Skin epidermis (tissue), 12 donors: Measurements from ENCODE around the gene SDC4.
"Not testable (repeated sequence)": the region's sequence is repeated elsewhere in the genome, so short reads cannot be mapped to it uniquely, and the experiment has no call there.

Source experiments
- H3K27ac ChIP-seq, 21 experiments: fragments of 200-600 bp; sonication (generic) in 11 of 21; one replicate each; pipeline ENCODE4 v1.5.0; 2020; ENCODE audit warnings: mild to moderate bottlenecking in 3 of 21, inconsistent platforms in 2 of 21, moderate library complexity in 2 of 21
- H3K4me3 ChIP-seq, 7 experiments: fragments of 200-600 bp; sonication (generic) in 2 of 7; one replicate each; pipeline ENCODE4 v1.5.0; 2020; ENCODE audit warnings: inconsistent platforms in 2 of 7, mild to moderate bottlenecking in 2 of 7, moderate library complexity in 1 of 7

The SDC4 gene

DNA sequence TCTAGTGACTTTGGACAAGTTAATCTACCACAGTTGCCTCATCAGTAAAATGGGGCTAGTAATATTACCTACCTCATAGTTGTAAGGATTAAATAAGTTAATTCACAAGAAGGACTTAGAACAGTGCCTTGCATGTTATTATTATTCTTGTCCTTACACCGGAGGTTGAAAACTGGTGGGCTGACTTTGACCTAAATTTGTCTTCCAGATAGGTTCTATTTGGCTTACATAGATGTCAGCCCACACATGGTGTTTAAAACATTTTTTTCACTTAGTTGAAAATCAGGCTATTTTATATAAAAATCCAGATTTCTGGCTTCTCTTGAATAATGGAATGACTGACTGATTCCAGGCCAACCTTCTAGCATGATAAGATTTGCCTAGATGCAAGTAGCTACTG lies 18.0 kb upstream of the SDC4 start:
- Histone ChIP-seq H3K27ac (no peak overlapping the region), H3K4me3 (no peak overlapping the region)

DNA sequence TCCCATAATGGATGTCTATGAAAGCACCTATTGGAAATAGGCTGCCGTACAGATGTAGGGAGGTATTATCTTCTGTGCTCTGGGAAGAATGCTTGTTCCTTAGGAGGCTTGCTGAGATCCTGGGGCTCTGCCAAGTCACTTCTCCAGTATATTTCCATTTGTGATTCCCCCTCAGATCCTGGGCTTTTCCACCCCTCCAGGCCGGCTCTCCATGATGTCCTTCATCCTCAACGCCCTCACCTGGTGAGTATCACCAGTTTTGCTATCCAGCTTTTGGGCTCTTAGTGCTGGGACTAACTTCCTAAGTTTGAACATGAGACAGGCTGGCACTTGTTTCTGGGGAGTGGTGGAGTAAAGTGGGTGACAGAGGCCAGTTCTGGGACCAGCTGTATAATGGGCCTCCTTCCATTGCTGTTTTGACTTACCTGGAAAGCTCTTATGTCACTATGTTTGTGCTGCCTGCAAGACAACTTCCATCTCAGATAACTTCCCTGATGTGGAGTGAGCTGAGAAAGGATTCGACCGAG lies 17.3 kb upstream of the SDC4 start:
- no peak overlapping the region for H3K4me3 ChIP-seq
- H3K27ac ChIP-seq: no peak overlapping the region

DNA sequence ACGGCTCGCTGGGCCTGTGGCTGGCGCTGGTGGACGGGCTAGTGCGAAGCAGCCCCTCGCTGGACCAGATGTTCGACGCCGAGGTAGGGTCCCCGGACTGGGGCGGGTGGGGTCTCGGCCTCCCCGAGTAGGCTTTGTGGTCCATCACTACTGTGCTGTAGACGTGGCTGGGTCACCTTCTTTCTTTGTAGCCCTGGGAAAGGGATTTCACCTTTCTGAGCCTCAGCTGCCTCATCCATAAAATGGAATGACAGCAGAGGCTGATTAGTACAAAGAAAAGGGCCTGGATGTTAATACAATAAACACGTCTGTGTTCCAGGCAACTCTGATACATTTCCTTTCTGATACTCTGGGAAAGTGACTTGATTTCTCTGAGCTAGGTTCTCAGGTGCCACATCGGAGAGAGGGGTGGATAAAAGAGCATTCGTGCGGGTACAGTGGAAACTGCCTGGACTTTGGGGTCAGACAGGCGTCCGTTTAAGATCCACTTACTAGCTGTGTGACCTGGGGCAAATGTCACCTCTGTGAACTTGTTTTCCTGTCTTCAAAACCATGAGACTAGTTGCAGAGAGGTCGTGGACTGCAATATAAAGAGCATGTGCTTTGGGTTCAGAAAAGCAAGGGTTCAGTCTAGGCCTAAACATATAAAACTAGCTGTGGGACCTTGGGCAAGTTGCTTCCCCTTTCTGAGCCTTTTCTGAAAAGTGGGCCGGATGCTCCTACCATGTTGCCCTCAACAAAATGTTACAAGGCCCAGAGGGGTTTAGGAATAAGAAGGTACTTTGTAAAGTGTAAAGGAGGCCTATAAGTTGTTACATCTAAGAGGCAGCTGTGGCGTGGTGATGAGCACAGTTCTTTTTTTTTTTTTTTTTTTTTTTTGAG lies 15.6 kb upstream of the SDC4 start:
- H3K4me3 ChIP-seq: peak overlapping the region; percentile 49 to 83 (median 62)
- H3K27ac ChIP-seq: peak overlapping the region in 20 of 21 experiments; percentile 81 to 99 (median 94)

DNA sequence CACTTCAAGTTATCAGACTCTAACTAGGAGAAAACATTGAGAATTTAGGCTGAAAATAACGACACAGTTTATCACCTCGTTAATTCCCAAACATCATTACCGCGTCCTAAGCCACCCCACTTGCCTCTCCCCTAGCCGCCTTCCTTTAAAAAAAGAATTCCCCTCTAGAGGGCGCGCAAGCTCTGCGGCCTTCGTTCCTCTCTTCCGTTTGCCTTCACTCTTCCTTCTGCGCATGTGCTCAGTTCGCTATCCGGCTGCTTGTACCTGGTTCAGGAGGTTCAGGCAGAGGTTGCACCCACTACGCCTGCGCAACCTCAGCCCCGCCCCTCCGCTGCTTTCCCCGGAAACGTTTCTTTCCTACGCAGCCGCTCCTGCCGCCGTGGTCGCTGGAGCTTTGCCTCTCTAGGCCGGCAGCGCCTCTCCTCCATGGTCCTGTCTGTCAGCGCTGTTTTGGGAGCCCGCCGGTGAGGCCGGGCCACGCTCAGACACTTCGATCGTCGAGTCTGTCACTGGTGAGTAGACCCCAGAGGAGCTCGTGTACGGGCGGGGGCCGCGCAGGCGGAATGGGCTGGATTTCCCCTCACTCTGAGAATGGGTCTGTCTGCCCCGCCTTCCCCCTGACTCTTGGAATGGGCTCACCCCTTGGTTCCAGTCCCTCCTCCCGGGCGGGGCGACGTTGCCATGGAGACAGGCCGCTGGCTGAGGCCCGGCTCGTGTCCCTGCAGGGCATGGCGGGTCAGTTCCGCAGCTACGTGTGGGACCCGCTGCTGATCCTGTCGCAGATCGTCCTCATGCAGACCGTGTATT lies 14.8 kb upstream of the SDC4 start, which contains the start of gene SYS1:
Gene SYS1, plus strand, starts transcription at position 353 of the 807 bp plus-strand sequence. Its CDS starts 376 bp downstream, at position 729.
- peak within 1 kb of the TSS; percentile 49 to 83 (median 62) for H3K4me3 ChIP-seq
- peak within 1 kb of the TSS; percentile 79 to 99 (median 94) for H3K27ac ChIP-seq

DNA sequence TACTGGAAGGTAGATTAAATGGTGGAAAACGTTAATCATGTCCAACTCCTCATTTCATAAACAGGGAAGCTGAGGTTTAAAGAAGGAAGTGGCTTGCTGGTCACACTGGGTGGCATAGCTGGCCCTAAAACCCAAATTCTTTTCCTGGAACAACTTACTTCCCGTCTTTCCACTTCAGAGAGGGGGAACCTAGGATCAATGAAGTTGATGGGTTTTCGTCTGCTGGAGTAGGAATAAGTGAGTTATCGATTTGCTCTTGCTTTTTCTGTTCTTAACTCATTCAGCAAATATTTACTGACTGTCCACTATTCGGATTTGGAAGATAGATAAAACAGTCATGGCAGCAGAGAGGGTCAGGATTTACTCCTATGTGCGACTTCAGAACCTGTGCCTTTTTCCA lies 13.6 kb upstream of the SDC4 start:
- H3K27ac ChIP-seq: peak overlapping the region in 5 of 21 experiments; percentile 26 to 99 (median 65)

DNA sequence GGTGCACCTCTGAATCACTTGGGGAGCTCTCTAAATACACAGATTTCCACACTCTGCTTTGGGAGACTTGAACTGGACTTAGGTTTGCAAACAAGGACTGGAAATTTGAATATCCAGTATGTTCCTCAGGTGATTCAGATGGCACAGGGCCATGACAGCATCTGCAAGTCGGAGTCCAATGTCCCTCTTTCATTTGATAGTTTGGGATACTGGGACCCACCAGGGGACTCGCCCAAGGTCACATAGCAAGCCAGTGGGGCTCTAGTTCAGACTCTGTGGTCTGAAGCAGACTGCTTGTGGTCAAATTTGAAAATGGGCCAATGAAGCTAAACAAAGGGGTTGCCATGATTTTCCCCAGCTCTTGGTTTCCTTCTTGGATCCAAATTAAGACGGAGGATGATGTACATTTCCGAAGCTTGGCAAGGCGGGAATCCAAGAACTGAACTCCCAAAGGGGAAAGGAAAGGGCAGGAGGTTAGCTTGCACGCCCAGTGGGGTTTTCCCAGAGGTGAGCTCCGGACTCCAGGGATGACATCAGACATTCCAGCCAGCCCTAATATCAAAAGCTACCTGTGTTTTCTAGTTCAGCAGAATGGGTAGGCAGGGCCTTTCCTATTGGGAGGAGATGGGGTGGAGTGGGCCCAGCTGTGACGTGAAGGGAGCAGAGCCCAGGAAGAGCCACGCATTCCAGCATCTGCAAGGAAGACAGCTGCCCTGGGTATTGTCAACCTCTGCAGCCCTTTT lies 11.4 kb upstream of the SDC4 start:
- Histone ChIP-seq H3K4me3 (no peak overlapping the region), H3K27ac (peak overlapping the region in 6 of 21 experiments; percentile 3 to 78 (median 54))

More for the DNA sequence above, 13.6 kb upstream of the SDC4 start:
- H3K4me3 ChIP-seq: no peak overlapping the region

DNA sequence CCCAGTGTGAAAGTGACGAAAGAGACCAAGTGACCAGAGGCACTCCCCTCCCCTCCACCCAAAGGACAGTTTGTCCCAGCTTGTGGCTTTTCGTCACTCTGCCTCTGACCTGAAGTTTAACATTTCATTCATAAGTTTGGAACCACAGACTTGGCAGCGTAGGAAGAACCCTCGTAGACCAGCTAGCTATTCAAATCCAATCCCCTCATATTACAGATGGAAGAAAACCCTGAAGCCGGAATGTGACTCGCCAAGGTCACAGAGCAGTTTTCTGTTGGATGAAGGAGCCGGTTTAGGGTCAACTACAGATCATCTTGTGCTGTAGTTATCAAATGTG lies 10.8 kb upstream of the SDC4 start:
- Histone ChIP-seq H3K27ac (peak overlapping the region in 8 of 21 experiments; percentile 24 to 78 (median 58)), H3K4me3 (no peak overlapping the region)

DNA sequence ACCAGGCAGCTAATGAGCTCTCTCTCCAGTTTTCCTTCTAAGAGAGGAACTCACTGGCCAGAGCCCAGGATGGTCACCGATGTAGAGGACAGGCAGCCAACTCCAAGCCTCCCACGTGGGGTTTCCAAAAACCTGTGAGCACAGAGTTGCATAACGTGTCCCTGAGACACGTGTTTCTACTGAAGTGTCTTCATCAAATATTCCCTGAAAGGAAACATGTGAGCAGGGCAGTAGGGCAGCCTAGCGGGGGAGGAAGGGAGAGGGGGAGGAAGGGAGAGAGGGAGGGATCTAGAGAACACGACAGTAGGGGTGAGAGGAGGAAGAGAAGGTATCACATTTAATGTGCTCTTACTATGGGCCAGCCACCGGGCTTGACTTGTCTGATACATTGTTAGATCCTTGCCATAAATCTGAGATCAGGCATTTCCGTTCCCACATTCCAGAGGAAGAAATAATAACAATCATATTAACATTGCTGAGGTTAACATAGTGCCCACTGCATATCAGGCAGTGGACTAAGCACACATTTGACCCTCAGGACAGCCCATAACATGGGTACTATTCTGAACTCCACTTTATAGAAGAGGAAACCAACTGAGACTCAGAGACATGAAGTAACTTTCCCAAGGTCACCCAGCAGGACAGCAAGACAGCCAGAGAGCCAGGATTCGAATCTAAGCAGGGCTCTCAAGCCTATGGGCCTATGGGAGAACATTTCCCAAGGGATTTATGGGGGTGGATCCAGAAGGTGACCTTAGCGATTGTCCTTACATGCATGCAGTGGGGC lies 10.3 kb upstream of the SDC4 start:
- Histone ChIP-seq H3K4me3 (no peak overlapping the region), H3K27ac (peak overlapping the region in 16 of 21 experiments; percentile 3 to 78 (median 46))

DNA sequence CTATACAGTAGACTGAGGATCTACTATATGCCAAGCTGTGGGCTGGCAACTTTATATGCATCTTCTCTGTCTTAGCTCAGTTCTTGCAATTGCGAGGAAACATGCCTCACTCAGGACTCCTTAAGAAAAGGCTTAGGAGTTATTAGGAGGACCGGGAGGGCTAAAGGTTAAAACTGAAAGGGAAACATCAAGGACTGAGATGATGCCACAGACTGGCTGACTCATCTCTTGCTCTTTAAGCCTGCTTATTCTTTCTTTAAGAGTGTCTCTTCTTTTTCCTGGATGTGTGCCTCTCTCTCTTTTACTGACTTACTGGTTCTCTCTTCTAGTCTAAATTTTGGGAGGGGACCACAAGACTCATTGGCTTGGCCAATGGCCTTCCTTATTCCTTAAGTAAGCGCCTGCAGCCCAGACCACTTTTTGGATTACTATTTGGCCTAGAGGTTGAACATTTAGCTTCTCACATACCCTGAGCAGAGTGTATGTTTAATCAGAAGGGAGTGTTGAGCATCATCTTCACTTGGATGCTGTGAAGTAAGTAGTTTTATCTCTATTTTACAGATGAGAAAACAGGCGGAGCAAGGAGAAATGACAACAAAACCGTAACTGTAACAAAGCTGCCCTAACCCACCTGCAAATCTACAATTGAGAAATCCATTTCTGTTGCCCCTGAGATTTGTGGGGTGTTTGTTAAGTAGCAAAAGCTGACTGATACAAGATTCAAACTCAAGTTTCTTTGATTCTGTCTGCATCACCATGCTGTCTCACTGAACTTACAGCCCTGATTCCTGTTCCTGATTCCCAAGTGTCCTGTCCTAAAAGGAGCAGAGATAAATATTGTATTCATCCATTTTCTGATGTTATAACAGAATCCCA lies 7.2 kb upstream of the SDC4 start:
- peak overlapping the region in 6 of 21 experiments; percentile 7 to 46 (median 24) for H3K27ac ChIP-seq
- H3K4me3 ChIP-seq: no peak overlapping the region

DNA sequence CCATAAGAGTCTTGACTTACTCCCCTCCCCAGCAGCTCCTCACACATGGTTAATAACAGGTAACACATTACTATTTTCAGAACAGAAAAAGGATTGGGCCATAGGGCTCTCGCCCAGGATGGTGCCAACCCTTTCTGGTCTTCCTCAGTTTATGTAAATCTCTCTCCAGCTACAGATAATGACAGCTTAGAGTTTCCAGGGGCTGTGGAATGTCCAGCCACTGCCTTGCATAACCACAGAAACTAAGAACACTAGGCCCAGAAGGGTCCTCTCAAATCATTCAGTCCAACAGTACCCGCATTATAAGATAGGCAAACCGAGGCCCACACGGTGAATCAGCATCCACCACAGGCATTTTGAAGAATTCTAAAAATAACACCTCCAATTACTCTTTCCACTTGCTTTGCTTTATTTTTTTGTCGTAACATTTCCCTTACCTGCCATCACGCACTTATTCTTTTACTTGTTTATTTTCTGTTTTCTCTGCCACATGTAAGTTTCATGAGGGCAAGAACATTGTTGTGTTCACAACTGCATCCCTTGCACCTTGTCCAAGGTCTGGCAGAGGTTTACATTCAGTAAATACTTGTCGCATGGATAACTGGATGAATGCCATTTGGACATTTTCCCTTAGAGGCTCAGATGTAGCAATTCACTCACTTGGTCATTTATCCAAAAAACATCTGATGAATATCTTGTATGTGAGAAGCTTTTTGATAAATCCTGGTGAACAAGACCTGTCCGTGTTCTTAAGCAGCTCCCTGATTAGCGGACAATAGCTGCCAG lies 6.4 kb upstream of the SDC4 start:
- peak overlapping the region in 4 of 21 experiments; percentile 7 to 24 (median 18) for H3K27ac ChIP-seq

DNA sequence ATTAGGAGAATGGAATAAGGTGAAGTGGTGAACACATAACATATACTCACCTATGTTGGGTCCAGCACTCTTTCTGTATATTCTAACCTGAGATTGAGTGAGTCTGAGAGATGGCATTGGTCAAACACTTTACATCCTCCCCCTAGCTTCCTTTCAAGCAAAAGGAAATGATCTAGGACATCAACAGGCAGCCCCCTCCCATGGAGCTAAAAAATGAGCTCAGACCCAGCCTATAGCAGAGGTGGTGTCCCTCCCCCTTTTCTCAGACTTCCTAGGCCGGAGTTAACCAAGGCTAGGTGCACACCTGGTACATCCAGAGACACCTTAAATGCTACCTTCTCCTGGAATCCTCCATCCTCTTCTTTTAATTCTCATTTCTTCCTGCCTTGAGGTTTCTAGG lies 5.5 kb upstream of the SDC4 start:
- Histone ChIP-seq H3K27ac (no peak overlapping the region), H3K4me3 (no peak overlapping the region)

More for the DNA sequence above, 6.4 kb upstream of the SDC4 start:
- no peak overlapping the region for H3K4me3 ChIP-seq

DNA sequence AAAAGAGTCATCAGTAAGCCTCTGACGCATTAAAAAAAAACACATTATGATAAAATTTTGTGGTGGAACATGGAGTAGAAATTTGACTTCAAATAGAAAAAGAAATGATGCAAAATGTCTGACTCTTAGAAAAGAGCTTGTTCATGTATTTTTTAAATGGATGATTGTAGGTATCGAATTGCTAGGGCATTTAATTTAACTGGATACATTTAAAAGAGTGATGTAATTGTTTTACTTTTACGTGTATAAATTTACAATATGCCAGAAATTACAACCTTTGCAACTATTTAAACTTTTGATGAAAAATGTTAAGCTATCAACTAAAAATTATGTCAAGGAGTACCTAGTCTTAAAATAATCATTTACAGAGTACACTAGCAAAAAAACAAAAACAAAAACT lies 4.5 kb upstream of the SDC4 start:
- Histone ChIP-seq H3K27ac (no peak overlapping the region), H3K4me3 (no peak overlapping the region)

DNA sequence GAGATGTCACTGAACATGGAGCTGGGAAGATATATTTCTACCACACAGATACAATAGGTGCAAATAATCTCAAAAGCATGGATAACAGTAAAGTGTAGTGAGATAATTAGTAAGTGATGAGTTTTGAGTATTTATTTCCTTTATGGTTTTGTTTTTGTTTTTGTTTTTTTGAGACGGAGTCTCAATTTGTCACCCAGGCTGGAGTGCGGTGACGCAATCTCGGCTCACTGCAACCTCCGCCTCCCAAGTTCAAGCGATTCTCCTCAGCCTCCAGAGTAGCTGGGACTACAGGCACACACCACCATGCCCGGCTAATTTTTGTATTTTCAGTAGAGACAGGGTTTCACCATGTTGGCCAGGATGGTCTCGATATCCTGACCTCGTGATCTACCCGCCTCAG lies 2.6 kb upstream of the SDC4 start:
- not testable (repeated sequence) for H3K4me3 ChIP-seq, H3K27ac ChIP-seq

DNA sequence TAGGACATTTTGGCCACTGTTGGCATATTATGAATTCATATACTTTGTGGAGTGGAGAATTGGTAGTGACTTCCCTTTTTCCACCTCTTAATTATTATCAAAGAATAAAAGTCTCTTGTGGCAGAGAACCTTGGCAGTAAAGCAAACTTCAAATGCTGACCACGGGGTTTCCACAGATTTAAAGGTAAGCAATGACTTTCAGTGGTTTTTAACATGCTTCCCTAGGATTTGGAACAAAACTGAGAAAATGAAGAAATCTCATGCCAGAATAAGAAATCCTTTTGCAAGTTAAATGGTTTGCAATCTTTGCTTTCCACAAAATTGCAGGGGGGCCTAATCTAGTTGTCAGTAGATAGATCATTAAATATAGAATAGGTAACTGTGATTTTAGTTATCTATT lies 2.0 kb upstream of the SDC4 start:
- H3K4me3 ChIP-seq: no peak overlapping the region
- H3K27ac ChIP-seq: no peak overlapping the region

DNA sequence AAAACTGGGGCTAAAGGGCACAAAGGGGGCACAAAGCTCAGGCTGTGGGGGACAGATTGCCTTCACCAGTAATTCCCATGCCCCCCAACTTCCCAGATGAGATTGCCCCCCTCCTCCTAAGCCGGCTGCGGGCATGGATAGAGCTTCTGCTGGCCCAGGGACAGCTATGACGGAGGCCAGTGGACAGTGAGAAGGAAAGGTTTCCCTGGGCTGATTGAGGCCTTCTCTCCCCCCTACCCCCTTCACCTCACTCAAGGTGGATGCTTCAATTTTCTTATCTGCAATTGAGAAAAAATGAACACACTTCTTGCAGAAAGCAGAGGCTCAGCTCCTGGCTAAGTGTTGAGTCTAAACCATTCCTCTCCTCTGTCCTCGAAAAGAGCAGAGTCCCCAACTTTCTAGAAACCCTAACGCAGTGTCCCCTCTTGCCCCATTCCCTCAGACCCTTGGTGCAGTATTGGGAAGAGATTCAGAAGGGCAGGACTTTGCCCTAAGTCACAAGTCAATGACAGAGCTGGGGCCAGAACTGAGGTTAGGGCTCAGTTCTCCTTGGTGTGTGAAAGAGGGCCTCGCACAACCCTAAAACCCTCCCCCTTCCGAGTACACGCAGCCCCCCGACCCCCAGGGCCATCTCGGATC lies 808 bp downstream of the SDC4 start:
- H3K27ac ChIP-seq: peak overlapping the region; percentile 71 to 95 (median 90)
- H3K4me3 ChIP-seq: peak overlapping the region; percentile 57 to 83 (median 64)

DNA sequence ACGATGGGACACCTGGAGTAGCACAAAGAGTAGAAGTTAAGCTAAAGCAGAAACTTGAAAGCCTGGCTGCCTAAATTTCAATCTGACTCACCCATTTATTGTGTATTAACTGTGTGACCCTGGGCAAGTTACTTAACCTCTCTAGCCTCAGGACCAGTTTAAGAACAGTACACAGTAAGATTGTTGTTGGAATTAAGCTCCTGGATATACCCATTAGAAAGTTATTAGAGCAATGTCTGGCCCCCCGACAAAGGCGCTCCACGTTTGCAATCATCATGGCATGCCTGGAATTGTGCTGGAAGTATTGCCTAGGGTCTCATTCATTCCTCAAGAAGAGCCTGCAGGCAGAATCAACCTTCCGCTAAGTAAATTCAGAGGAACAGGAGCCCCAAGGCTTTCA lies 1.4 kb downstream of the SDC4 start:
- Histone ChIP-seq H3K27ac (peak overlapping the region in 16 of 21 experiments; percentile 78 to 95 (median 93)), H3K4me3 (peak overlapping the region; percentile 57 to 83 (median 64))
